HG03103 (cell line): ENCODE measurements around the gene SETBP1.

Experiments
- ATAC-seq: cut with Tn5 transposase; IDR thresholded peaks from one replicate; pipeline ENCODE4 v1.9.1; 2021; ENCODE audit warnings: low read depth; ENCODE audit not compliant: unreplicated experiment

The SETBP1 gene

GRCh38 chr18:44895176-44895798, 214.6 kb downstream of the SETBP1 start:
- ATAC-seq = no peak

GRCh38 chr18:44896846-44897245, 216.2 kb downstream of the SETBP1 start:
- ATAC-seq = no peak

- ATAC-seq = no peak
Measured at GRCh38 chr18:44897411-44897810, 216.7 kb downstream of the SETBP1 start.

GRCh38 chr18:44897816-44898215, 217.1 kb downstream of the SETBP1 start:
- ATAC-seq = no peak

GRCh38 chr18:44898498-44898897, 217.8 kb downstream of the SETBP1 start:
- ATAC-seq = no peak

- ATAC-seq = no peak
Measured at GRCh38 chr18:44899832-44900231, 219.1 kb downstream of the SETBP1 start.

- ATAC-seq = no peak
Measured at GRCh38 chr18:44900627-44901026, 219.9 kb downstream of the SETBP1 start.

- no peak for ATAC-seq
Measured at GRCh38 chr18:44901283-44901682, 220.6 kb downstream of the SETBP1 start.

- ATAC-seq = no peak
Measured at GRCh38 chr18:44903327-44903726, 222.6 kb downstream of the SETBP1 start.

GRCh38 chr18:44904768-44905167, 224.1 kb downstream of the SETBP1 start:
- no peak for ATAC-seq

GRCh38 chr18:44909191-44909719, 228.6 kb downstream of the SETBP1 start:
- peak; percentile 88 for ATAC-seq

- ATAC-seq = no peak
Measured at GRCh38 chr18:44911260-44911659, 230.6 kb downstream of the SETBP1 start.

- no peak for ATAC-seq
Measured at GRCh38 chr18:44911773-44912172, 231.1 kb downstream of the SETBP1 start.

GRCh38 chr18:44912740-44913478, 232.2 kb downstream of the SETBP1 start:
- no peak for ATAC-seq

GRCh38 chr18:44914028-44914427, 233.3 kb downstream of the SETBP1 start:
- ATAC-seq = no peak

- ATAC-seq = no peak
Measured at GRCh38 chr18:44915213-44915612, 234.5 kb downstream of the SETBP1 start.

GRCh38 chr18:44915661-44916060, 235.0 kb downstream of the SETBP1 start:
- no peak for ATAC-seq

- no peak for ATAC-seq
Measured at GRCh38 chr18:44916429-44917207, 235.9 kb downstream of the SETBP1 start.

GRCh38 chr18:44917216-44918141, 236.8 kb downstream of the SETBP1 start:
- ATAC-seq = no peak

- no peak for ATAC-seq
Measured at GRCh38 chr18:44918142-44918476, 237.4 kb downstream of the SETBP1 start.
